ENCODE results near the gene PPFIA2. TPM values are rescaled to one million over a fixed set of nuclear protein-coding genes. Genes with fewer than 3 reads are reported as not detected.

PPFIA2 gene
- total RNA-seq, 6 experiments from 2014 or later, result not detected

GRCh38 chr12:81572411-81572810 is 186.7 kb downstream of the PPFIA2 start:
- H3K36me3 Mint-ChIP-seq (ENCODE audit: low read depth), result no peaks in the 10 kb centered on the region
- TF ChIP-seq CTCF (IDR thresholded peaks at IDR 0.05), result no peak
- DNase-seq, result no peak
- no peaks in the 10 kb centered on the region for H3K27me3 Mint-ChIP-seq (ENCODE audit: insufficient read depth)
- H3K4me3 Mint-ChIP-seq, result no peak overlapping the region
- peaks cover 16% of the 10 kb centered on the region for H3K9me3 Mint-ChIP-seq
- H3K4me1 Mint-ChIP-seq (ENCODE audit: low read depth), result no peaks in the 10 kb centered on the region
- H3K27ac Mint-ChIP-seq, result no peak overlapping the region

GRCh38 chr12:81570234-81570633 is 188.9 kb downstream of the PPFIA2 start:
- TF ChIP-seq CTCF (IDR thresholded peaks at IDR 0.05), result no peak
- Mint-ChIP-seq H3K27ac (no peak overlapping the region), H3K27me3 (ENCODE audit: insufficient read depth) (no peaks in the 10 kb centered on the region), H3K36me3 (ENCODE audit: low read depth) (no peaks in the 10 kb centered on the region), H3K4me1 (ENCODE audit: low read depth) (no peaks in the 10 kb centered on the region), H3K9me3 (peaks cover 29% of the 10 kb centered on the region), H3K4me3 (no peak overlapping the region)
- DNase-seq, result no peak

GRCh38 chr12:81564237-81564636 is 194.9 kb downstream of the PPFIA2 start:
- DNase-seq, result no peak
- Mint-ChIP-seq H3K4me1 (ENCODE audit: low read depth) (no peaks in the 10 kb centered on the region), H3K27ac (no peak overlapping the region), H3K36me3 (ENCODE audit: low read depth) (no peaks in the 10 kb centered on the region), H3K9me3 (peaks cover 39% of the 10 kb centered on the region), H3K27me3 (ENCODE audit: insufficient read depth) (no peaks in the 10 kb centered on the region), H3K4me3 (no peak overlapping the region)
- no peak for TF ChIP-seq CTCF (IDR thresholded peaks at IDR 0.05)

- DNase-seq, result no peak
- no peaks in the 10 kb centered on the region for H3K36me3 Mint-ChIP-seq (ENCODE audit: low read depth)
- peaks cover 25% of the 10 kb centered on the region for H3K9me3 Mint-ChIP-seq
- TF ChIP-seq CTCF (IDR thresholded peaks at IDR 0.05), result no peak
- H3K4me1 Mint-ChIP-seq (ENCODE audit: low read depth), result no peaks in the 10 kb centered on the region
- no peak overlapping the region for H3K4me3 Mint-ChIP-seq
- no peaks in the 10 kb centered on the region for H3K27me3 Mint-ChIP-seq (ENCODE audit: insufficient read depth)
- H3K27ac Mint-ChIP-seq, result no peak overlapping the region
Measured at GRCh38 chr12:81558031-81558430, 201.1 kb downstream of the PPFIA2 start.

- Mint-ChIP-seq H3K4me3 (no peak overlapping the region), H3K4me1 (ENCODE audit: low read depth) (no peaks in the 10 kb centered on the region), H3K9me3 (peaks cover 26% of the 10 kb centered on the region), H3K36me3 (ENCODE audit: low read depth) (no peaks in the 10 kb centered on the region), H3K27me3 (ENCODE audit: insufficient read depth) (peaks cover 2% of the 10 kb centered on the region; the same call in 1 of the 2 replicates), H3K27ac (no peak overlapping the region)
- DNase-seq, result no peak
- no peak for TF ChIP-seq CTCF (IDR thresholded peaks at IDR 0.05)
Measured at GRCh38 chr12:81546811-81547210, 212.3 kb downstream of the PPFIA2 start.

- peaks cover 2% of the 10 kb centered on the region; the same call in 1 of the 2 replicates for H3K36me3 Mint-ChIP-seq (ENCODE audit: low read depth)
- H3K4me1 Mint-ChIP-seq (ENCODE audit: low read depth), result no peaks in the 10 kb centered on the region
- no peak for TF ChIP-seq CTCF (IDR thresholded peaks at IDR 0.05)
- peaks cover 2% of the 10 kb centered on the region; the same call in 1 of the 2 replicates for H3K27me3 Mint-ChIP-seq (ENCODE audit: insufficient read depth)
- no peak overlapping the region for H3K27ac Mint-ChIP-seq
- H3K9me3 Mint-ChIP-seq, result peaks cover 26% of the 10 kb centered on the region
- no peak overlapping the region for H3K4me3 Mint-ChIP-seq
- DNase-seq, result no peak
Measured at GRCh38 chr12:81543621-81544139, 215.5 kb downstream of the PPFIA2 start.
